ENCODE measurements around the gene DNAH17. TPM values are rescaled to one million over a fixed set of nuclear protein-coding genes. Genes with fewer than 3 reads are reported as not detected.
"Not testable (repeated sequence)": the region's sequence is repeated elsewhere in the genome, so short reads cannot be mapped to it uniquely, and the experiment has no call there.

DNAH17 gene
- total RNA-seq, 4 donors from 2014 or later: 0.19 to 0.31 TPM; not detected in 2

DNA sequence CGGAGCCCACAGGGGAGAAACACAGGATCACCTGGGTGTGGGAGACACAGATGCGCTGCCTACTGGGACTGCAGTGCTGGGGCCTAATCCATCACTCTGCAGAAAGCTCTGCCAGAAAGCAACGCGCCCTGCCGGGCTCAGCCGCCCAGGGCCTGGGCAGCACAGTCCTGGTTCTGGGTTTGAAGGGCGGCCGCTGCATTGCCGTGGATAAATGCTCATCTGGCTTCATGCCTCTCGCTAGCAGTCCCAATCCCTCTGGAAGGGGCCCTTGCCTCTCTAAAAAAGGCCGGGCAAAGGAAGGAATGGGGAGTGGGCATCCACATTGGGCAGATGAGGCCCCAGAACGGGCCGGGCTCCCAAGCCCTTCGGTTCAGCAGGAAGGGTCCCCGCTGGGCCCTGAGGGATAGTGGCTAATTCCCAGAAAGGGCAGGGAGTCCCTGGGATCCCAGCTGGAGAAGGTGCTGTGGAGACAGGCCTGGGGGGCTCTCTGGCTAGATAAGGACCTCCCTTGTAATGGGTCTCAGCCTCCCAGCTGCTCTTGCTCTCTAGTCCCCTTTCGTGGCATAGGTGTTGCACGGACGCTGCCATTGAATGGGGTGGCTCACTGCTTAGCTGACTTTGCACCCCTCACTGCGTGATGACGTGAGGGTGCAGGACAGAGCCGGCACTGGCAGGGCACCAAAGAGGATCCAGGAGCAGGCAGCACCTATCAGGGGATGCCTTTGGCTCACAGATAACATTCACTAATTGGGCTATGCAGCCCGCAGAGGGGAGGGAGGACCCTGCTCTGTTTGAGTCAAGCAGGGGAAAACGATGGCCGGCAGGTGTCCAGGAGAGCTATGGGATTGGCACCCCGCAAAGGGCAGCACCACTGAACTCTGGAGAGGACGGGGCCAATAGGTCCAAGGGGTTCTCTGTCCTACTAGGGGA, 110.1 kb downstream of the DNAH17 start:
- Histone ChIP-seq H3K36me3 (no peaks in the 10 kb centered on the region), H3K9me3 (peaks cover 0 to 3% (median 0%) of the 10 kb centered on the region in 3 donors), H3K4me3 (no peak overlapping the region), H3K27ac (no peak overlapping the region), H3K4me1 (no peaks in the 10 kb centered on the region), H3K27me3 (peaks cover 0 to 2% (median 0%) of the 10 kb centered on the region in 4 donors)
- intact Hi-C loops (cut with DNase I): no loop called here
- DNase-seq: no peak
- TF ChIP-seq CTCF (IDR thresholded peaks at IDR 0.05) (no peak), POLR2A (IDR thresholded peaks at IDR 0.05) (no peak)
- 86 to 94% methylated on average over 2 to 11 of the region's 26 CpGs for WGBS, 2 donors

DNA sequence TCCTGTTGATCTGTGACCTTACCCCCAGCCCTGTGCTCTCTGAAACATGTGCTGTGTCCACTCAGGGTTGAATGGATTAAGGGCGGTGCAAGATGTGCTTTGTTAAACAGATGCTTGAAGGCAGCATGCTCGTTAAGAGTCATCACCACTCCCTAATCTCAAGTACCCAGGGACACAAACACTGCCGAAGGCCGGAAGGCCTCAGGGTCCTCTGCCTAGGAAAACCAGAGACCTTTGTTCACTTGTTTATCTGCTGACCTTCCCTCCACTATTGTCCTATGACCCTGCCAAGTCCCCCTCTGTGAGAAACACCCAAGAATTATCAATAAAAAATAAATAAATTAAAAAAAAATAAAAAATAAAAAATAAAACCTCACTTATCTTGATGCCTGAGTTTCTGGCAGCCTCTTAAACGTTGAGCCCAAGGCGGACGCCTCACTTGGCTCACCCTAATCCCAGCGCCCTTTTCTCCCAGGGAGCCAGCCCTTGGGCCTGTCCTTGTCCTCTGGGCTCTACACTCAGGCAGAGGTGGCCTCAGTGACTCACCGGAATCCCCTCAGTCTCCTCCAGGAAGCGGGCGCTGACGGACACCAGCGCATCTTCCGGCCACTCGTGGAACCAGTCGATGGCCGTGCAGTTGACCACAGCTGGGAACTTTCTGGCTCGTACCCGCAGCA, 110.9 kb downstream of the DNAH17 start:
- H3K27ac ChIP-seq; H3K9me3 ChIP-seq; DNase-seq; H3K4me1 ChIP-seq; H3K27me3 ChIP-seq; intact Hi-C loops (cut with DNase I); H3K36me3 ChIP-seq; H3K4me3 ChIP-seq: not testable (repeated sequence)
- WGBS, 2 donors: 71 to 87% methylated on average over 11 to 15 of the region's 19 CpGs

DNA sequence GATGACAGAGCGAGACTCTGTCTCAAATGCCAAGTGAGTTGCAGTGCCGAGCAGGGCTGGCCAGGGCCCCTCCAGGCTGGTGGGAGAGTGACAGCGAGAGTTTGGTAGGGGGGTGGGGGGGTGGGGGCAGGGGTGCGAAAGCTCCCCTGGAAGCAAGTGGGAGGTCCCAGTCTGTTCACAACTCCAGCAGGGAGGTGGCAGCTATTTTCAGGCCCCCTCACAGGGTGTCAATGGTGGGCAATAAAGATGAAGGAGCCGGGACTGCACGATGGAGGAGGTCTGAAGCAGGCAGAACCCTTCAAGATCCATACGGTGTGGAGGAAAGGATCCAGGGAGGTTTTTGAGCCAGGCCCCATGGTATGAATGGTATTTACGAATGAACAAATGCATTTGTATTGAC, 115.0 kb downstream of the DNAH17 start:
- no peaks in the 10 kb centered on the region for H3K4me1 ChIP-seq
- WGBS, 2 donors: 61 to 79% methylated on average over 2 to 4 of the region's 8 CpGs
- H3K27me3 ChIP-seq: no peaks in the 10 kb centered on the region
- TF ChIP-seq POLR2A (IDR thresholded peaks at IDR 0.05) (no peak), CTCF (IDR thresholded peaks at IDR 0.05) (no peak)
- H3K9me3 ChIP-seq: no peaks in the 10 kb centered on the region
- no peak overlapping the region for H3K4me3 ChIP-seq
- intact Hi-C loops (cut with DNase I): no loop called here
- no peaks in the 10 kb centered on the region for H3K36me3 ChIP-seq
- DNase-seq: no peak
- H3K27ac ChIP-seq: no peak overlapping the region

GRCh38 chr17:78461799-78462053, 115.5 kb downstream of the DNAH17 start:
- no peak for DNase-seq

More at GRCh38 chr17:78461799-78462053, 115.5 kb downstream of the DNAH17 start:
- intact Hi-C loops (cut with DNase I): no loop called here
- no peaks in the 10 kb centered on the region for H3K36me3 ChIP-seq
- TF ChIP-seq POLR2A (IDR thresholded peaks at IDR 0.05): no peak
- no peak for TF ChIP-seq CTCF (IDR thresholded peaks at IDR 0.05)
- no peaks in the 10 kb centered on the region for H3K27me3 ChIP-seq
- no peak overlapping the region for H3K4me3 ChIP-seq
- WGBS, 2 donors: 68 to 77% methylated on average over 4 to 6 of the region's 6 CpGs
- H3K4me1 ChIP-seq: no peaks in the 10 kb centered on the region
- H3K9me3 ChIP-seq: no peaks in the 10 kb centered on the region
- H3K27ac ChIP-seq: no peak overlapping the region

All from esophagus squamous epithelium (tissue), 5 donors.